Mesenchymal stem cell (in vitro differentiated cells and primary cell): ENCODE results near the gene GPR161. TPM values are rescaled to one million over a fixed set of nuclear protein-coding genes. Genes with fewer than 3 reads are reported as not detected.
"Not testable (repeated sequence)": the region's sequence is repeated elsewhere in the genome, so short reads cannot be mapped to it uniquely, and the experiment has no call there.

Source experiments
- DNase-seq: peaks from one replicate; pipeline ENCODE4 v3.0.0-alpha.2; 2013
- H2AFZ ChIP-seq: one replicate; pipeline ENCODE4 v1.6.1; 2013; ENCODE audit warnings: low read depth, mild to moderate bottlenecking, control low read depth, inconsistent platforms, low read length, moderate library complexity
- H2AK5ac ChIP-seq: 2 replicates; pipeline ENCODE4 v1.6.1; 2013; ENCODE audit warnings: low read length, moderate library complexity, mild to moderate bottlenecking, inconsistent platforms; ENCODE audit not compliant: severe bottlenecking
- H2BK120ac ChIP-seq: one replicate; pipeline ENCODE4 v1.6.1; 2013; ENCODE audit warnings: low read depth, mild to moderate bottlenecking, inconsistent platforms, low read length, moderate library complexity
- H2BK12ac ChIP-seq, 2 experiments: one replicate each; pipeline ENCODE4 v1.6.1; 2013; ENCODE audit warnings: inconsistent platforms in 2 of 2, low read length in 2 of 2, mild to moderate bottlenecking in 2 of 2, moderate library complexity in 2 of 2, control low read depth in 1 of 2
- H2BK15ac ChIP-seq: one replicate; pipeline ENCODE4 v1.6.1; 2013; ENCODE audit warnings: mild to moderate bottlenecking, low read depth, inconsistent platforms; ENCODE audit not compliant: poor library complexity, severe bottlenecking
- H2BK5ac ChIP-seq: 2 replicates; pipeline ENCODE4 v1.6.1; 2013; ENCODE audit warnings: low read depth, mild to moderate bottlenecking, low read length, control low read depth, inconsistent platforms; ENCODE audit not compliant: poor library complexity, severe bottlenecking
- H3K14ac ChIP-seq, 2 experiments: one replicate each; pipeline ENCODE4 v1.6.1; 2013; ENCODE audit warnings: inconsistent platforms in 2 of 2, low read length in 2 of 2, control low read depth in 1 of 2, mild to moderate bottlenecking in 1 of 2, moderate library complexity in 1 of 2
- H3K18ac ChIP-seq, 2 experiments: one replicate each; pipeline ENCODE4 v1.6.1; 2013; ENCODE audit warnings: inconsistent platforms in 2 of 2, low read length in 2 of 2, control low read depth in 1 of 2, low read depth in 1 of 2, mild to moderate bottlenecking in 1 of 2
- H3K23ac ChIP-seq, 2 experiments: one replicate each; pipeline ENCODE4 v1.6.1; 2013; ENCODE audit warnings: inconsistent platforms in 2 of 2, low read length in 2 of 2, mild to moderate bottlenecking in 2 of 2, moderate library complexity in 2 of 2, control low read depth in 1 of 2
- H3K27ac ChIP-seq: 2 replicates; pipeline ENCODE4 v1.5.1; 2013; ENCODE audit warnings: mild to moderate bottlenecking, moderate library complexity, low read length, control low read depth, inconsistent platforms; ENCODE audit not compliant: poor library complexity, severe bottlenecking
- H3K27me3 ChIP-seq, 2 experiments: 2 replicates each; pipeline versions ENCODE4 v1.6.1 to v1.7.0; 2013; ENCODE audit warnings: low read length in 2 of 2, mild to moderate bottlenecking in 2 of 2, moderate library complexity in 2 of 2, control low read depth in 1 of 2, inconsistent platforms in 1 of 2; ENCODE audit not compliant: control insufficient read depth in 1 of 2, insufficient read depth in 1 of 2
- H3K36me3 ChIP-seq, 2 experiments: 2 replicates each; pipeline versions ENCODE4 v1.6.1 to v1.7.0; 2013; ENCODE audit warnings: low read length in 2 of 2, control low read depth in 1 of 2, inconsistent platforms in 1 of 2, low read depth in 1 of 2, mild to moderate bottlenecking in 1 of 2; ENCODE audit not compliant: insufficient read depth in 2 of 2, control insufficient read depth in 1 of 2
- H3K4ac ChIP-seq, 2 experiments: one replicate each; pipeline ENCODE4 v1.6.1; 2013; ENCODE audit warnings: inconsistent platforms in 2 of 2, low read length in 2 of 2, mild to moderate bottlenecking in 2 of 2, moderate library complexity in 2 of 2, control low read depth in 1 of 2, low read depth in 1 of 2
- H3K4me1 ChIP-seq: 2 replicates; pipeline ENCODE4 v1.6.1; 2013; ENCODE audit warnings: low read depth, low read length, control low read depth; ENCODE audit not compliant: control insufficient read depth, insufficient read depth
- H3K4me2 ChIP-seq: 2 replicates; pipeline ENCODE4 v1.6.1; 2013; ENCODE audit warnings: low read length, mild to moderate bottlenecking, inconsistent platforms; ENCODE audit not compliant: poor library complexity, severe bottlenecking
- H3K4me3 ChIP-seq, 2 experiments: 2 replicates each; pipeline versions ENCODE4 v1.5.1 to v1.7.0; 2013; ENCODE audit warnings: low read length in 2 of 2, mild to moderate bottlenecking in 2 of 2, control low read depth in 1 of 2, low read depth in 1 of 2; ENCODE audit not compliant: insufficient read depth in 1 of 2
- H3K79me1 ChIP-seq: replicated peaks from 2 replicates; pipeline ENCODE4 v1.6.1; 2013; ENCODE audit warnings: mild to moderate bottlenecking, control low read depth, low read length, inconsistent platforms; ENCODE audit not compliant: poor library complexity, severe bottlenecking
- H3K9ac ChIP-seq: 2 replicates; pipeline ENCODE4 v1.7.0; 2013; ENCODE audit warnings: mild to moderate bottlenecking, low read length, moderate library complexity
- H3K9me3 ChIP-seq: 2 replicates; pipeline ENCODE4 v1.7.0; 2013; ENCODE audit warnings: mild to moderate bottlenecking, low read length; ENCODE audit not compliant: control insufficient read depth
- H4K8ac ChIP-seq: one replicate; pipeline ENCODE4 v1.6.1; 2013; ENCODE audit warnings: inconsistent platforms, mild to moderate bottlenecking, low read length, moderate library complexity
- H4K91ac ChIP-seq: one replicate; pipeline ENCODE4 v1.6.1; 2013; ENCODE audit warnings: mild to moderate bottlenecking, low read length, inconsistent platforms
- WGBS: methylation state at CpG from one replicate; pipeline ENCODE4 v1.1.7; 2013; ENCODE audit warnings: mixed read lengths; 5-methylcytosine and 5-hydroxymethylcytosine counted together
- polyA plus RNA-seq, 2 experiments: library from polyadenylated mRNA; stranded (reverse); fragments of 200-250 nt; gene quantifications; one replicate each; pipeline ENCODE4 v1.2.3, GENCODE V29; 2013

GPR161 gene
- 6.1 TPM for polyA plus RNA-seq (2013, experiment 1 of 2)
- 5.8 TPM for polyA plus RNA-seq (2013, experiment 2 of 2)

DNA sequence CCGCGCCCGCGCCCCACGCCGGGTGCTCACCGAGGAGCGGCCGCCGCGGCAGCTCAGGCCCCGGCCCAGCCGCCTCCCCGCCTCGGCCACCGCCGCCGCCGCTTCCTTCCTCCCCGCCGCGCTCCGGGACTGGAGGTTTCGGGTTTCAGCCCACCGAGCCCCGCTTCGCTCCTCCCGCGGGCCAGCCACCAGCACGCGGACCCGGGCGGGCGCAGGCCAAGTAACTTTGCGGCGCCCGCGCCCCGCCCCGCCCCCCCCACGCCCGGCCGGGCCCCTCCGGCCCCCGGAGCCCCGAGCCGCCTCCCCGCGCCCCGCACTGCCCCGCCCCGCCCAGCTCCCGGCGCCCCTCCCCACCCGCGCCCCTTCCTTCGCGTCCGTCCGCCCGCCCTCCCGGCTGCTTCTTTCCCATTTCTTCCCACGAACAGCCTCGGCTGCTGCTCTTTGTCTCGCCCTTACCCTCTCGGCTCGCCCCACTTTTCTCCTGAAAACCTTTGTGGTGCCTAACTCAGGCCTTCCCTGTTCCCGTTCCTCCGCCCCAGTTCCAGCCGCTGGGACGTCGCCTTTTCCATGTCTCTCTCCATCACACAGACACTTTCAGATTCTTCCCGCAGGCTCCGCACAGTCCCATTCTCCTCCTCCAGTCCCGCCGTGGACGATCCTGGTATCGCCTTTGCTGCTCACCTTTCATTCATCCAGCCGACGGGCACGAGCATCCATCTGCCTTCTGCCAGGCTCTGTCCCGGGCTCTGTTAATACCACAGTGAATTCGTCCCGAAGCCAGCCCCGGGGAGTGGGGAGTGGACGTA lies at the start of gene GPR161:
GPR161 (minus strand) TSS at position 222 of the 806 bp plus-strand sequence. CDS start 32,080 bp downstream, outside the sequence.
- peak within 1 kb of the TSS; percentile 76 for H4K8ac ChIP-seq
- H3K4me3 ChIP-seq: peak within 1 kb of the TSS; percentile 82 to 97
- no peaks in the 10 kb centered on the region for H3K79me1 ChIP-seq
- peak within 1 kb of the TSS; percentile 74 for H2BK15ac ChIP-seq
- peak within 1 kb of the TSS; percentile 88 for H3K9ac ChIP-seq
- no peak within 1 kb of the TSS for H2BK5ac ChIP-seq
- H3K27ac ChIP-seq: peak within 1 kb of the TSS; percentile 9
- no peak within 1 kb of the TSS for H4K91ac ChIP-seq
- H3K4ac ChIP-seq: peak within 1 kb of the TSS in 1 of 2 experiments; percentile 55
- WGBS: 2% methylated on average over 50 of the region's 86 CpGs
- H3K23ac ChIP-seq: peak within 1 kb of the TSS in 1 of 2 experiments; percentile 65
- peak within 1 kb of the TSS; percentile 66 to 70 for H3K18ac ChIP-seq
- H2BK120ac ChIP-seq: peak within 1 kb of the TSS; percentile 86
- H2BK12ac ChIP-seq: peak within 1 kb of the TSS in 1 of 2 experiments; percentile 13
- peaks cover 7% of the 10 kb centered on the region for H3K4me1 ChIP-seq
- H3K4me2 ChIP-seq: peak within 1 kb of the TSS; percentile 81
- H3K27me3 ChIP-seq: no peaks in the 10 kb centered on the region
- DNase-seq: peak; percentile 55
- no peaks in the 10 kb centered on the region for H3K36me3 ChIP-seq
- H2AFZ ChIP-seq: peak within 1 kb of the TSS; percentile 86
- H3K14ac ChIP-seq: peak within 1 kb of the TSS in 1 of 2 experiments; percentile 69
- no peak within 1 kb of the TSS for H2AK5ac ChIP-seq
- H3K9me3 ChIP-seq: no peaks in the 10 kb centered on the region

DNA sequence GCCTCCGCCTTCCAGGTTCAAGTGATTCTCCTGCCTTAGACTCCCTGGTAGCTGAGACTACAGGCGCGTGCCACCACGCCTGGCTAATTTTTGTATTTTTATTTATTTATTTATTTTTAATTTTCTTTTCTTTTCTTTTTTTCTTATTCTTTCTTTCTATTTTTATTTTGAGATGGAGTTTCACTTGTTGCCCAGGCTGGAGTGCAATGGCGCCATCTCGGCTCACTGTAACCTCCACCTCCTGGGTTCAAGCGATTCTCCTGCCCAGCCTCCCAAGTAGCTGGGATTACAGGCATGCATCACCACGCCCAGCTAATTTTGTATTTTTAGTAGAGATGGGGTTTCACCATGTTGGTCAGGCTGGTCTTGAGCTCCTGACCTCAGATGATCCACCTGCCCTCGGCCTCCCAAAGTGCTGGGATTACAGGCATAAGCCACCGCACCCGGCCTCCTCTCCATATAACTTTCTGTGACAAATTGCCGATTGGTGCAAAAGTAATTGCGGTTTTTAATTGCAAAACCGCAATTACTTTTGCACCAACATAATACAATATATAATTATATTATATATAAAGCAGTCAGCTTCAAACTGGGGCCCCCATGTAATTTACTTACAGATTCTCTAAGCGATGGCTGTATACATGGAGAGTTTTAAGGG lies 44.5 kb upstream of the GPR161 start:
- not testable (repeated sequence) for H3K27me3 ChIP-seq, H4K91ac ChIP-seq, H2BK120ac ChIP-seq, H3K79me1 ChIP-seq, H3K18ac ChIP-seq, H3K4me3 ChIP-seq, H3K14ac ChIP-seq, H3K9ac ChIP-seq, H4K8ac ChIP-seq, H2BK15ac ChIP-seq, H2BK5ac ChIP-seq, H2BK12ac ChIP-seq, H3K9me3 ChIP-seq, H3K27ac ChIP-seq, H3K4me2 ChIP-seq, H3K4ac ChIP-seq, H3K23ac ChIP-seq, H2AFZ ChIP-seq, H2AK5ac ChIP-seq, DNase-seq, H3K4me1 ChIP-seq
- peaks cover 0 to 16% of the 10 kb centered on the region in 2 experiments for H3K36me3 ChIP-seq
- 96% methylated on average over 8 of the region's 15 CpGs for WGBS

- 63% methylated on average over 2 of the region's 2 CpGs for WGBS
- peaks cover 0 to 15% of the 10 kb centered on the region in 2 experiments for H3K36me3 ChIP-seq
These were observed 43.4 kb upstream of the GPR161 start for GRCh38 chr1:168180148-168180524.

More at GRCh38 chr1:168180148-168180524, 43.4 kb upstream of the GPR161 start:
- H4K8ac ChIP-seq: no peak overlapping the region
- no peaks in the 10 kb centered on the region for H3K9me3 ChIP-seq
- H3K18ac ChIP-seq: no peak overlapping the region
- no peak overlapping the region for H2BK5ac ChIP-seq
- no peak for DNase-seq
- H3K79me1 ChIP-seq: peaks cover 3% of the 10 kb centered on the region
- H3K27ac ChIP-seq: no peak overlapping the region
- peak overlapping the region; percentile 69 for H3K4me2 ChIP-seq
- peak overlapping the region; percentile 93 for H3K9ac ChIP-seq
- no peaks in the 10 kb centered on the region for H3K27me3 ChIP-seq
- no peak overlapping the region for H2BK15ac ChIP-seq
- H3K4me3 ChIP-seq: peak overlapping the region in 1 of 2 experiments; percentile 91
- H3K14ac ChIP-seq: no peak overlapping the region
- H2BK12ac ChIP-seq: no peak overlapping the region
- no peak overlapping the region for H2BK120ac ChIP-seq
- no peak overlapping the region for H4K91ac ChIP-seq
- peaks cover 2% of the 10 kb centered on the region for H3K4me1 ChIP-seq
- no peak overlapping the region for H2AFZ ChIP-seq
- no peak overlapping the region for H2AK5ac ChIP-seq
- no peak overlapping the region for H3K4ac ChIP-seq
- no peak overlapping the region for H3K23ac ChIP-seq
